Endothelial cell of umbilical vein (primary cell): ENCODE data around the gene TGFBR2.

Experiments
- CTCF ChIP-seq, 2 donors: IDR thresholded peaks; 1 replicate in 1 of 2; 2 replicates in 1 of 2; pipeline ENCODE4 v1.5.1; 2011; ENCODE audit warnings: low read length in 2 of 2, mild to moderate bottlenecking in 2 of 2, moderate library complexity in 2 of 2, control low read depth in 1 of 2, inconsistent platforms in 1 of 2, low read depth in 1 of 2; ENCODE audit not compliant: insufficient read depth in 1 of 2; ENCODE audit errors: extremely low read depth in 1 of 2
- EZH2 ChIP-seq: IDR thresholded peaks from 2 replicates; pipeline ENCODE4 v1.6.1; 2012; ENCODE audit warnings: borderline replicate concordance, low read depth, mild to moderate bottlenecking, moderate library complexity, low read length, inconsistent platforms; ENCODE audit not compliant: severe bottlenecking
- FOS ChIP-seq: IDR thresholded peaks from 2 replicates; pipeline ENCODE4 v1.6.1; 2011; ENCODE audit warnings: mild to moderate bottlenecking, low read length, moderate library complexity, borderline replicate concordance; ENCODE audit not compliant: insufficient read depth
- GATA2 ChIP-seq: IDR thresholded peaks from 2 replicates; pipeline ENCODE4 v1.7.0; 2011; ENCODE audit warnings: low read depth, mild to moderate bottlenecking, moderate library complexity, mixed read lengths, low read length; ENCODE audit not compliant: insufficient read length, insufficient read depth
- JUN ChIP-seq: IDR thresholded peaks from 2 replicates; pipeline ENCODE4 v1.6.1; 2011; ENCODE audit warnings: borderline replicate concordance, low read depth; ENCODE audit not compliant: insufficient read length, insufficient read depth
- MAX ChIP-seq: IDR thresholded peaks from 2 replicates; pipeline ENCODE4 v1.6.1; 2011; ENCODE audit not compliant: insufficient read depth, insufficient read length
- MYC ChIP-seq: IDR thresholded peaks from one replicate; pipeline ENCODE4 v1.6.1; 2011; ENCODE audit warnings: mild to moderate bottlenecking, low read depth, low read length
- POLR2A ChIP-seq: IDR thresholded peaks from 2 replicates; pipeline ENCODE4 v1.6.1; 2012; ENCODE audit warnings: low read depth, mild to moderate bottlenecking, control low read depth, low read length
- POLR2AphosphoS5 ChIP-seq: IDR thresholded peaks from 2 replicates; pipeline ENCODE4 v1.6.1; 2012; ENCODE audit warnings: low read depth, mild to moderate bottlenecking, control low read depth, low read length, moderate library complexity; ENCODE audit not compliant: insufficient read depth

GRCh38 chr3:30684356-30684755 lies 78.0 kb downstream of the TGFBR2 start:
- TF ChIP-seq CTCF (IDR thresholded peaks at IDR 0.05; ENCODE audit: extremely low read depth in 1 of 2, insufficient read depth in 1 of 2, low read depth in 1 of 2, low read length in 2 of 2): no peak
- TF ChIP-seq POLR2AphosphoS5: no peak
- TF ChIP-seq MYC: no peak
- no peak for TF ChIP-seq EZH2
- no peak for TF ChIP-seq FOS
- no peak for TF ChIP-seq POLR2A
- no peak for TF ChIP-seq JUN
- TF ChIP-seq MAX: no peak
- TF ChIP-seq GATA2: no peak
